GF-D8 (cell line): ENCODE data around the gene ZSCAN9.

Source experiments
- DNase-seq: peaks from one replicate; lab custom pipeline; 2025; lab: John Stamatoyannopoulos, UW

Gene ZSCAN9

GRCh38 chr6:28225056-28225834 is at the start of gene ZSCAN9:
Gene ZSCAN9, plus strand, starts transcription at chr6:28225275. Its CDS starts 1,810 bp downstream, at chr6:28227085.
- DNase-seq, result peak; percentile 16

GRCh38 chr6:28176373-28176772 is 48.7 kb upstream of the ZSCAN9 start:
- no peak for DNase-seq

GRCh38 chr6:28182255-28182654 is 42.8 kb upstream of the ZSCAN9 start:
- DNase-seq, result no peak

- no peak for DNase-seq
Measured at GRCh38 chr6:28188111-28188979, 36.7 kb upstream of the ZSCAN9 start.

- DNase-seq, result no peak
Measured at GRCh38 chr6:28200020-28200419, 25.1 kb upstream of the ZSCAN9 start.

- DNase-seq, result no peak
Measured at GRCh38 chr6:28203201-28203600, 21.9 kb upstream of the ZSCAN9 start.

GRCh38 chr6:28205879-28206278 is 19.2 kb upstream of the ZSCAN9 start:
- no peak for DNase-seq

- DNase-seq, result no peak
Measured at GRCh38 chr6:28206527-28206926, 18.5 kb upstream of the ZSCAN9 start.

- DNase-seq, result no peak
Measured at GRCh38 chr6:28206928-28207509, 18.1 kb upstream of the ZSCAN9 start.

- DNase-seq, result no peak
Measured at GRCh38 chr6:28207510-28208110, 17.5 kb upstream of the ZSCAN9 start.

- DNase-seq, result no peak
Measured at GRCh38 chr6:28208111-28208659, 16.9 kb upstream of the ZSCAN9 start.

GRCh38 chr6:28209753-28210535 is 15.1 kb upstream of the ZSCAN9 start:
- no peak for DNase-seq

- no peak for DNase-seq
Measured at GRCh38 chr6:28211840-28212509, 13.1 kb upstream of the ZSCAN9 start.

GRCh38 chr6:28212510-28213212 is 12.4 kb upstream of the ZSCAN9 start:
- peak; percentile 43 for DNase-seq

GRCh38 chr6:28213213-28213523 is 11.9 kb upstream of the ZSCAN9 start:
- DNase-seq, result no peak

- DNase-seq, result no peak
Measured at GRCh38 chr6:28215425-28215824, 9.7 kb upstream of the ZSCAN9 start.

- DNase-seq, result no peak
Measured at GRCh38 chr6:28217890-28218289, 7.2 kb upstream of the ZSCAN9 start.

GRCh38 chr6:28218312-28219248 is 6.5 kb upstream of the ZSCAN9 start:
- DNase-seq, result peak; percentile 20
